Tibial nerve (tissue), 4 donors: ENCODE results near the gene PCSK2. TPM values are rescaled to one million over a fixed set of nuclear protein-coding genes. Genes with fewer than 3 reads are reported as not detected.

ENCODE experiments used
- DNase-seq, 2 donors: peaks; one replicate each; pipeline ENCODE4 v3.0.0-alpha.2; 2019; ENCODE audit warnings: low spot score in 2 of 2
- H3K27ac ChIP-seq, 4 donors: fragments of 200-600 bp; sonication (generic) in 3 of 4; one replicate each; pipeline ENCODE4 v1.5.1; 2017 to 2019; ENCODE audit warnings: mild to moderate bottlenecking in 1 of 4
- H3K27me3 ChIP-seq, 2 donors: fragments of 200-600 bp; sonication (generic) in 1 of 2; one replicate each; pipeline versions ENCODE4 v1.5.1 to v1.6.0; 2017 to 2019
- H3K36me3 ChIP-seq, 3 donors: fragments of 200-600 bp; sonication (generic); one replicate each; pipeline ENCODE4 v1.5.1; 2018 to 2019
- H3K4me1 ChIP-seq, 4 donors: fragments of 200-600 bp; sonication (generic) in 3 of 4; one replicate each; pipeline ENCODE4 v1.5.1; 2017 to 2019
- H3K4me3 ChIP-seq, 4 donors: fragments of 200-600 bp; sonication (generic) in 3 of 4; one replicate each; pipeline ENCODE4 v1.5.1; 2017 to 2019; ENCODE audit warnings: mild to moderate bottlenecking in 1 of 4, moderate library complexity in 1 of 4
- H3K9me3 ChIP-seq, 4 donors: fragments of 200-600 bp; sonication (generic) in 3 of 4; one replicate each; pipeline ENCODE4 v1.5.1; 2017 to 2019
- CTCF ChIP-seq, 5 experiments: fragments of 200-600 bp in 3 of 5; fragments of 450-650 bp in 2 of 5; sonication (generic) in 3 of 5; IDR thresholded peaks; one replicate each; pipeline ENCODE4 v1.5.1; 2016 to 2019; ENCODE audit warnings: antibody characterized with exemption in 5 of 5, mild to moderate bottlenecking in 3 of 5, moderate library complexity in 2 of 5
- EP300 ChIP-seq, 2 donors: sonication (generic); formaldehyde crosslinking; IDR thresholded peaks; one replicate each; pipeline ENCODE4 v1.6.1; 2017; ENCODE audit warnings: antibody characterized with exemption in 2 of 2, mild to moderate bottlenecking in 1 of 2
- POLR2A ChIP-seq, 2 donors: fragments of 450-650 bp; IDR thresholded peaks; one replicate each; pipeline ENCODE4 v1.6.1; 2017; ENCODE audit warnings: antibody characterized with exemption in 2 of 2, mild to moderate bottlenecking in 2 of 2, moderate library complexity in 2 of 2
- WGBS, 2 donors: methylation state at CpG; one replicate each; pipeline ENCODE4 v1.1.5; 2018; 5-methylcytosine and 5-hydroxymethylcytosine counted together
- total RNA-seq, 4 donors: library from RNA; depleted of rRNA; stranded (reverse); fragments of >200 nt; gene quantifications; one replicate each; pipeline ENCODE4 v1.1.0, GENCODE V29; 2016

The PCSK2 gene
- total RNA-seq, 4 donors from 2014 or later = 1.0 to 4.8 (median 3.0) TPM

GRCh38 chr20:17511401-17511800, 284.6 kb downstream of the PCSK2 start:
- WGBS, 2 donors = 89 to 90% methylated on average over 6 of the region's 6 CpGs
- Histone ChIP-seq H3K9me3 (no peaks in the 10 kb centered on the region), H3K36me3 (no peaks in the 10 kb centered on the region), H3K27ac (no peak overlapping the region), H3K4me1 (no peaks in the 10 kb centered on the region), H3K4me3 (no peak overlapping the region), H3K27me3 (no peaks in the 10 kb centered on the region)
- TF ChIP-seq CTCF (IDR thresholded peaks at IDR 0.05) (no peak), POLR2A (IDR thresholded peaks at IDR 0.05) (no peak), EP300 (IDR thresholded peaks at IDR 0.05) (no peak)
- no peak for DNase-seq

- no peak for DNase-seq
- WGBS, 2 donors = 90 to 100% methylated on average over 2 of the region's 2 CpGs
- no peak for TF ChIP-seq CTCF (IDR thresholded peaks at IDR 0.05)
- no peak for TF ChIP-seq POLR2A (IDR thresholded peaks at IDR 0.05)
Measured at GRCh38 chr20:17513939-17514338, 287.1 kb downstream of the PCSK2 start.

GRCh38 chr20:17515053-17515452, 288.2 kb downstream of the PCSK2 start:
- no peaks in the 10 kb centered on the region for H3K27me3 ChIP-seq
- DNase-seq = no peak
- H3K36me3 ChIP-seq = no peaks in the 10 kb centered on the region
- no peaks in the 10 kb centered on the region for H3K9me3 ChIP-seq
- no peak overlapping the region for H3K27ac ChIP-seq
- H3K4me3 ChIP-seq = no peak overlapping the region
- TF ChIP-seq CTCF (IDR thresholded peaks at IDR 0.05) (no peak), POLR2A (IDR thresholded peaks at IDR 0.05) (no peak), EP300 (IDR thresholded peaks at IDR 0.05) (no peak)
- WGBS, 2 donors = 89 to 91% methylated on average over 3 of the region's 3 CpGs
- H3K4me1 ChIP-seq = peaks cover 0 to 12% (median 0%) of the 10 kb centered on the region in 4 donors

More at GRCh38 chr20:17513939-17514338, 287.1 kb downstream of the PCSK2 start:
- Histone ChIP-seq H3K27ac (no peak overlapping the region), H3K36me3 (no peaks in the 10 kb centered on the region), H3K4me1 (peaks cover 0 to 9% (median 0%) of the 10 kb centered on the region in 4 donors), H3K27me3 (no peaks in the 10 kb centered on the region), H3K4me3 (no peak overlapping the region), H3K9me3 (no peaks in the 10 kb centered on the region)

GRCh38 chr20:17518339-17519052, 291.7 kb downstream of the PCSK2 start:
- Histone ChIP-seq H3K4me1 (peaks cover 0 to 12% (median 0%) of the 10 kb centered on the region in 4 donors), H3K36me3 (no peaks in the 10 kb centered on the region), H3K27me3 (no peaks in the 10 kb centered on the region), H3K4me3 (no peak overlapping the region), H3K27ac (no peak overlapping the region), H3K9me3 (no peaks in the 10 kb centered on the region)
- WGBS, 2 donors = 54 to 77% methylated on average over 14 of the region's 14 CpGs
- peak in 1 of 2 donors; percentile 43 for DNase-seq
- TF ChIP-seq EP300 (IDR thresholded peaks at IDR 0.05) = no peak
- no peak for TF ChIP-seq POLR2A (IDR thresholded peaks at IDR 0.05)
- TF ChIP-seq CTCF (IDR thresholded peaks at IDR 0.05) = no peak

- no peaks in the 10 kb centered on the region for H3K27me3 ChIP-seq
- peaks cover 0 to 12% (median 0%) of the 10 kb centered on the region in 4 donors for H3K4me1 ChIP-seq
- no peak overlapping the region for H3K4me3 ChIP-seq
- H3K36me3 ChIP-seq = no peaks in the 10 kb centered on the region
- H3K27ac ChIP-seq = no peak overlapping the region
- TF ChIP-seq EP300 (IDR thresholded peaks at IDR 0.05) (no peak), POLR2A (IDR thresholded peaks at IDR 0.05) (no peak), CTCF (IDR thresholded peaks at IDR 0.05) (no peak)
- DNase-seq = no peak
- 70 to 74% methylated on average over 7 of the region's 7 CpGs for WGBS, 2 donors
- no peaks in the 10 kb centered on the region for H3K9me3 ChIP-seq
Measured at GRCh38 chr20:17519606-17520285, 292.9 kb downstream of the PCSK2 start.
